Astrocyte of the spinal cord (primary cell): Measurements from ENCODE around the gene DDX5.

Source experiments
- DNase-seq: peaks from one replicate; pipeline ENCODE4 v3.0.0; 2011; ENCODE audit warnings: low read depth, low spot score
- H3K4me3 ChIP-seq: 2 replicates; pipeline ENCODE4 v1.5.1; 2011; ENCODE audit warnings: low read depth, mild to moderate bottlenecking, low read length, moderate library complexity
- CTCF ChIP-seq: IDR thresholded peaks from 2 replicates; pipeline ENCODE4 v1.5.1; 2012; ENCODE audit warnings: low read depth, mild to moderate bottlenecking, low read length, inconsistent platforms
- in situ Hi-C: cut with HindIII; loops from 2 replicates; pipeline ENCODE4 v1.10.0; 2017; ENCODE audit warnings: low sequenced_read_pairs

The DDX5 gene

GRCh38 chr17:64491034-64491860, 14.8 kb downstream of the DDX5 start:
- peak; percentile 83 for TF ChIP-seq CTCF
- in situ Hi-C loops = no loop called here
- no peak overlapping the region for H3K4me3 ChIP-seq
- DNase-seq = peak; percentile 38

GRCh38 chr17:64488301-64488700, 17.8 kb downstream of the DDX5 start:
- H3K4me3 ChIP-seq = no peak overlapping the region
- in situ Hi-C loops = no loop called here
- TF ChIP-seq CTCF = no peak
- DNase-seq = no peak

GRCh38 chr17:64484380-64484779, 21.7 kb downstream of the DDX5 start:
- no peak for TF ChIP-seq CTCF
- in situ Hi-C loops = no loop called here

GRCh38 chr17:64480951-64481350, 25.1 kb downstream of the DDX5 start:
- H3K4me3 ChIP-seq = no peak overlapping the region
- TF ChIP-seq CTCF = no peak
- in situ Hi-C loops = no loop called here
- no peak for DNase-seq

More at GRCh38 chr17:64484380-64484779, 21.7 kb downstream of the DDX5 start:
- DNase-seq = no peak
- no peak overlapping the region for H3K4me3 ChIP-seq

GRCh38 chr17:64477849-64478248, 28.2 kb downstream of the DDX5 start:
- in situ Hi-C loops = no loop called here
- no peak for TF ChIP-seq CTCF
- H3K4me3 ChIP-seq = no peak overlapping the region
- DNase-seq = no peak

GRCh38 chr17:64472564-64472963, 33.5 kb downstream of the DDX5 start:
- in situ Hi-C loops = no loop called here
- DNase-seq = no peak
- no peak for TF ChIP-seq CTCF
- H3K4me3 ChIP-seq = no peak overlapping the region
